Panc1 (cell line): Measurements from ENCODE around the gene MYOT.

Experiments
- POLR2AphosphoS5 ChIP-seq: IDR thresholded peaks from 2 replicates; pipeline ENCODE4 v1.6.1; 2012; ENCODE audit warnings: mild to moderate bottlenecking, low read depth, low read length, moderate library complexity
- REST ChIP-seq, 2 experiments: IDR thresholded peaks; 2 replicates each; pipeline ENCODE4 v1.6.1; 2011 to 2012; ENCODE audit warnings: low read depth in 2 of 2, control low read depth in 1 of 2, low read length in 1 of 2, mild to moderate bottlenecking in 1 of 2, moderate library complexity in 1 of 2; ENCODE audit not compliant: insufficient read depth in 1 of 2
- TCF7L2 ChIP-seq: IDR thresholded peaks from 2 replicates; pipeline ENCODE4 v1.6.1; 2011; ENCODE audit warnings: mild to moderate bottlenecking, low read depth, low read length, inconsistent platforms
- TF ChIP-seq, protein P1 (sequence below): fragments of 450-650 bp; IDR thresholded peaks from 2 replicates; pipeline ENCODE4 v1.5.1; 2017; ENCODE audit warnings: mild to moderate bottlenecking

GRCh38 chr5:137831105-137831504 is 36.6 kb upstream of the MYOT start:
- TF ChIP-seq, protein P1, sequence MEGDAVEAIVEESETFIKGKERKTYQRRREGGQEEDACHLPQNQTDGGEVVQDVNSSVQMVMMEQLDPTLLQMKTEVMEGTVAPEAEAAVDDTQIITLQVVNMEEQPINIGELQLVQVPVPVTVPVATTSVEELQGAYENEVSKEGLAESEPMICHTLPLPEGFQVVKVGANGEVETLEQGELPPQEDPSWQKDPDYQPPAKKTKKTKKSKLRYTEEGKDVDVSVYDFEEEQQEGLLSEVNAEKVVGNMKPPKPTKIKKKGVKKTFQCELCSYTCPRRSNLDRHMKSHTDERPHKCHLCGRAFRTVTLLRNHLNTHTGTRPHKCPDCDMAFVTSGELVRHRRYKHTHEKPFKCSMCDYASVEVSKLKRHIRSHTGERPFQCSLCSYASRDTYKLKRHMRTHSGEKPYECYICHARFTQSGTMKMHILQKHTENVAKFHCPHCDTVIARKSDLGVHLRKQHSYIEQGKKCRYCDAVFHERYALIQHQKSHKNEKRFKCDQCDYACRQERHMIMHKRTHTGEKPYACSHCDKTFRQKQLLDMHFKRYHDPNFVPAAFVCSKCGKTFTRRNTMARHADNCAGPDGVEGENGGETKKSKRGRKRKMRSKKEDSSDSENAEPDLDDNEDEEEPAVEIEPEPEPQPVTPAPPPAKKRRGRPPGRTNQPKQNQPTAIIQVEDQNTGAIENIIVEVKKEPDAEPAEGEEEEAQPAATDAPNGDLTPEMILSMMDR: no peak
- TF ChIP-seq REST (IDR thresholded peaks at IDR 0.05; ENCODE audit: insufficient read depth in 1 of 2, low read depth in 2 of 2, low read length in 1 of 2) (no peak), POLR2AphosphoS5 (no peak), TCF7L2 (no peak)
